Calu3 (cell line): ENCODE results near the gene TMEM134. TPM values are rescaled to one million over a fixed set of nuclear protein-coding genes. Genes with fewer than 3 reads are reported as not detected.

ENCODE experiments used
- BruUV-seq: library from RNA; stranded (reverse); fragments of 400-500 nt; replicated peaks from 2 replicates; lab custom pipeline; 2021; lab: Mats Ljungman, UMichigan
- CTCF ChIA-PET: fragments of 300-600 bp; sonication (Branson Sonifier 250); formaldehyde crosslinking; loops from one replicate; lab custom pipeline; 2022; ENCODE audit warnings: antibody characterized with exemption; lab: Charles Lee
- DNase-seq: peaks from one replicate; pipeline ENCODE4 v3.0.0; 2022
- H3K27ac Mint-ChIP-seq: one replicate; pipeline ENCODE4 v1.8.0; 2022; ENCODE audit warnings: mixed read lengths; ENCODE audit not compliant: unreplicated experiment
- H3K27me3 Mint-ChIP-seq: one replicate; pipeline ENCODE4 v1.8.0; 2022; ENCODE audit warnings: mixed read lengths; ENCODE audit not compliant: unreplicated experiment
- H3K36me3 Mint-ChIP-seq: one replicate; pipeline ENCODE4 v1.8.0; 2022; ENCODE audit warnings: mild to moderate bottlenecking, moderate library complexity, mixed read lengths; ENCODE audit not compliant: insufficient read depth, unreplicated experiment
- H3K4me1 Mint-ChIP-seq: one replicate; pipeline ENCODE4 v1.8.0; 2022; ENCODE audit warnings: mild to moderate bottlenecking, low read depth, mixed read lengths; ENCODE audit not compliant: unreplicated experiment
- H3K4me3 Mint-ChIP-seq: one replicate; pipeline ENCODE4 v1.8.0; 2022; ENCODE audit warnings: mild to moderate bottlenecking, low read depth, moderate library complexity, mixed read lengths; ENCODE audit not compliant: unreplicated experiment
- H3K9me3 Mint-ChIP-seq: one replicate; pipeline ENCODE4 v1.8.0; 2022; ENCODE audit warnings: low read depth, mixed read lengths; ENCODE audit not compliant: unreplicated experiment
- intact Hi-C: fragments of 100-400 bp; cut with micrococcal nuclease; formaldehyde crosslinking; loops from one replicate; pipeline ENCODE4 v1.10.0; 2022; ENCODE audit not compliant: unreplicated experiment
- total RNA-seq: library from RNA; stranded (reverse); gene quantifications from 2 replicates; pipeline ENCODE4 v1.2.3, GENCODE V29; 2022
- TF ChIP-seq, protein P1 (sequence below): fragments of 200-600 bp; IDR thresholded peaks from one replicate; pipeline ENCODE4 v1.8.0; 2022; ENCODE audit warnings: antibody characterized with exemption; ENCODE audit not compliant: unreplicated experiment

Gene TMEM134
- total RNA-seq, 1 experiment from 2014 or later: 31.9 TPM

DNA sequence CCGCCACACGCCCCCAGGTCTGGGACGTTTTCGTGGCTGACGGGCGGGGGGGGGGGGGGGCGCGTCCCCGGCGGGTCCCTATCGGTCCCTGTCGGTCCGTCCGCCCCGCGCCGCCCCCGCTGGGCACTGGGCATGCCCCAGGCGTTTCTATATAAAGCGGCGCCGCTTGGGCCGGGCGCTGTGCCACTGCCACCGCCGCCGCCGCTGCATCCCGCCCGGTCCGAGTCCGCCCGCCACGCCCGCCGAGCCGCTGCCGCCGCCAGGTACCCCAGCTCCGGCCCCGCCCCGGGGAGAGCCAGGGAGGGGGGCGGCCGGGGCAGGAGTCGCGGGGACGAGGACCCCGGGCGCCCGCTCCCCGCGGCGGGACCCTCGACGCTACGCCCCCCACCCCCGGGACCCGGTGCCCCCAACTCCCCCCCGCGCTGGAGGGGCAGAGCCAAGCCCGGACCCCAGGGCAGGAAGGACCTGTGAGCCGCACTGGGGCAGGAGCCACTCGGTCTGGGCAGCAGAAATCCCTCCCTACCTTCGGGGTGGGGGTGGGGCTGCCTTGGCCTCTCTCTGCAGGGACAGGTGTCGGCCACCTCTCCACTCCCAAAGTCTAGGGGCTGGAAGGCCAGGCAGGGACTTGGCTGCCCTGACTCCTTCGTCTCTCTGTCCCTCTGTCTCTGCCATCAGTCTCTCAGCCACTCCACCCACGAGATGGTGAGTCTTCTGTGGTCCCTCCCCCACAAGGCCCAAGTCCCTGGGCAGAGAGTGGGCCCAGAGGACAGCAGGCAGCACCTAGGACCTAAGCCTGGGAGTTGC is 53.3 kb downstream of the TMEM134 start, which contains the start of gene CARNS1:
TSS of gene CARNS1 (plus strand) at position 178 of the 804 bp plus-strand sequence. CDS start at position 700, 522 bp downstream.
- no TSS peak for BruUV-seq
- peaks cover 8% of the 10 kb centered on the region for H3K4me1 Mint-ChIP-seq
- peaks cover 13% of the 10 kb centered on the region for H3K36me3 Mint-ChIP-seq
- intact Hi-C loops: no loop called here
- H3K27ac Mint-ChIP-seq: no peak within 1 kb of the TSS
- DNase-seq: no peak
- no peaks in the 10 kb centered on the region for H3K9me3 Mint-ChIP-seq
- CTCF ChIA-PET: no interaction called here
- peak within 1 kb of the TSS; percentile 40 for H3K4me3 Mint-ChIP-seq
- H3K27me3 Mint-ChIP-seq: peaks cover 56% of the 10 kb centered on the region
- TF ChIP-seq, protein P1, sequence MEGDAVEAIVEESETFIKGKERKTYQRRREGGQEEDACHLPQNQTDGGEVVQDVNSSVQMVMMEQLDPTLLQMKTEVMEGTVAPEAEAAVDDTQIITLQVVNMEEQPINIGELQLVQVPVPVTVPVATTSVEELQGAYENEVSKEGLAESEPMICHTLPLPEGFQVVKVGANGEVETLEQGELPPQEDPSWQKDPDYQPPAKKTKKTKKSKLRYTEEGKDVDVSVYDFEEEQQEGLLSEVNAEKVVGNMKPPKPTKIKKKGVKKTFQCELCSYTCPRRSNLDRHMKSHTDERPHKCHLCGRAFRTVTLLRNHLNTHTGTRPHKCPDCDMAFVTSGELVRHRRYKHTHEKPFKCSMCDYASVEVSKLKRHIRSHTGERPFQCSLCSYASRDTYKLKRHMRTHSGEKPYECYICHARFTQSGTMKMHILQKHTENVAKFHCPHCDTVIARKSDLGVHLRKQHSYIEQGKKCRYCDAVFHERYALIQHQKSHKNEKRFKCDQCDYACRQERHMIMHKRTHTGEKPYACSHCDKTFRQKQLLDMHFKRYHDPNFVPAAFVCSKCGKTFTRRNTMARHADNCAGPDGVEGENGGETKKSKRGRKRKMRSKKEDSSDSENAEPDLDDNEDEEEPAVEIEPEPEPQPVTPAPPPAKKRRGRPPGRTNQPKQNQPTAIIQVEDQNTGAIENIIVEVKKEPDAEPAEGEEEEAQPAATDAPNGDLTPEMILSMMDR: no peak

DNA sequence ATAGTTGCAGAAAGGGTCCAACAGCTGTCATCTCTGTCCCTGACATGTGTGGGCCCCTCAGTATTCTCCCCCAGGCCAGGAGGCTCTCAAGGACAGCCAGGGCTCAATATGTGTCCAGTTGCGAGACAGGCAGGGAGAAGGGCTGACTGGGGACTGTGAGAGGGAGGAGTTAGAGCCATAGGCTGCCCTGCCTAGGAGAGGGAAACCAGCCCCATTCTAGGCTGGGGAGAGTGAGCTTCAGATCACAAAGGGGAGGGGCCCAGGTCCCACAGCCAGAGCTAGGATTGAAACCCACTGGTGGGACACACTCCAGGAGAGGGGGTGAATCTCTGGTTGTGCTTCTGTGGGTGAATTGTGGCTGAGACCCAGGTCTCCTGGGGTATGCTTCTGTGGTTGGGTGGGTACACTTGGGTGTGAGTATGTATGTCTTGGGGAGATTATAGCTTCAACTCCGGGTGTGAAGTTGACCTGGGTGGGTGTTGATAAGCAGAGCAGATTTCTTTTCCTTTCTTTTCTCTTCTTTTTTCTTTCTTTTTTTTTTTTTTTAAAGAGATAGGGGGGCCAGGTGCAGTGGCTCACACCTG is 55.7 kb downstream of the TMEM134 start:
- Mint-ChIP-seq H3K4me1 (peaks cover 8% of the 10 kb centered on the region), H3K36me3 (peaks cover 5% of the 10 kb centered on the region), H3K27ac (no peak overlapping the region), H3K4me3 (no peak overlapping the region), H3K27me3 (peaks cover 62% of the 10 kb centered on the region), H3K9me3 (no peaks in the 10 kb centered on the region)
- CTCF ChIA-PET: interaction anchor here (0.6 to 1.1 kb wide), 2 partner anchors 12 to 57 kb away, joined by 3 to 4 read pairs; partner anchors contain the start of gene PPP1CA
- TF ChIP-seq, protein P1: no peak
- DNase-seq: no peak
- intact Hi-C loops: no loop called here
- no TSS peak for BruUV-seq

DNA sequence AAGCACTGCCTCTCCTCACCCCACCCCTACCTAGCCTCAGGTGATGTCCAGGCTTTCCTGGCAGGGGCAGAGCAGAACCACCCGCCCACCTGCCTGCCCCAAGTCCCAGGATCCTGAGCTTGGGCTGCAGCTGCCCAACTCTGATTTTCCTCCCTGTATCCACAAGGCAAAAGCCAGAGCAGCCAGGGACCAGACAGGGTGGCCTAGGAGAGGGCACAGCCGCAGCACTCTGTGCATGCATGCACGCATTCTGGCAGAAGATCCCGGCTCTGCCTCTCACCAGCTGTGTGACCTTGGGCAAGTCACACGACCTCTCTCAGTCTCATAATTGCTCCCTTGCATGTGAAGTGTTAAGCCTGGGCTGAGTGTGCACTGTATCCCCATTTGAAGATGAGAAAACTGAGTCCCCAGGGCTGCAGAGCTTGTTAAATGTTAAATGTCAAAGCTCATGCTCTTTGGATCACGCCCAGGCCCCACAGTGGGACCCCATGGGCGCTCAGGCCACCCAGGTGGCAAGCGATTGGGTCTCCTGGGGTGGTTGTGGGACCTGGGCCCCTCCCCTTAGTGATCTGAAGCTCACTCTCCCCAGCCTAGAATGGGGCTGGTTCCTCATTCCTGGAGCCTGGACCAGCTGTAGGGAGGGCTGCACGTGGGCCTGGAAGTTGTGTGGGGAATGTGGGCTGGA is 56.4 kb downstream of the TMEM134 start:
- Mint-ChIP-seq H3K27me3 (peaks cover 62% of the 10 kb centered on the region), H3K36me3 (peaks cover 5% of the 10 kb centered on the region), H3K9me3 (no peaks in the 10 kb centered on the region), H3K27ac (no peak overlapping the region), H3K4me3 (no peak overlapping the region), H3K4me1 (peaks cover 8% of the 10 kb centered on the region)
- CTCF ChIA-PET: interaction anchor here (1.1 kb wide), 1 partner anchor 11 kb away, joined by 4 read pairs; the partner anchor contains the start of gene PPP1CA
- no peak for DNase-seq
- intact Hi-C loops: no loop called here
- TF ChIP-seq, protein P1: no peak
- BruUV-seq: no TSS peak

DNA sequence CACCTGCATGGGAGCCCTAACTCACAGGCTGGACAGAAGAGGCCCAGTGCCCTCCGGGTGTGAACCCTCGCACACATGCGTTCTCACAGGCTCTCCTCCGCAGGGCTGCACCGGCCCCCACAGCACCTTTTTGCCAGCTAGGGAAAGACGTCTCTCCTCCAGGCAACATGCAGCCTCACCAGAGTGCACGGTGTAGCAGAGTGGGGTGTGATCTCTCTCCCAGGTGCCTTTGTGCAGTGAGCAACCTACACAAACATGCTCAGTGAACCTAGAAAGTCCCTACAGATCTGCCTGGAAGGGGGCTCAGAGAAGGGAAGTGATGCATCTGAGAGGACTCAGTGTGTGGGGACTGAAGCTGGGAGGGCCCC is 57.3 kb downstream of the TMEM134 start:
- BruUV-seq: no TSS peak
- CTCF ChIA-PET: no interaction called here
- peaks cover 6% of the 10 kb centered on the region for H3K4me1 Mint-ChIP-seq
- peaks cover 61% of the 10 kb centered on the region for H3K27me3 Mint-ChIP-seq
- TF ChIP-seq, protein P1: no peak
- no peak overlapping the region for H3K4me3 Mint-ChIP-seq
- intact Hi-C loops: no loop called here
- no peaks in the 10 kb centered on the region for H3K9me3 Mint-ChIP-seq
- no peak for DNase-seq
- H3K36me3 Mint-ChIP-seq: peaks cover 9% of the 10 kb centered on the region
- H3K27ac Mint-ChIP-seq: no peak overlapping the region
